ENCODE measurements around the gene APLP1. TPM values are rescaled to one million over a fixed set of nuclear protein-coding genes. Genes with fewer than 3 reads are reported as not detected.
"Not testable (repeated sequence)": the region's sequence is repeated elsewhere in the genome, so short reads cannot be mapped to it uniquely, and the experiment has no call there.

APLP1 gene
- 121 and 133 TPM in 2 replicates for total RNA-seq (2014; rRNA removed; shearing (Covaris generic))

- in situ Hi-C loops (cut with HindIII; ENCODE audit: low sequenced_read_pairs): no loop called here
- DNase-seq (ENCODE audit: low spot score): peak; percentile 76
These were observed at the start of gene APLP1 for GRCh38 chr19:35868172-35868822. TSS of gene APLP1 (plus strand) at chr19:35868574. CDS start at chr19:35868637, 63 bp downstream.

- no peak for DNase-seq (ENCODE audit: low spot score)
- in situ Hi-C loops (cut with HindIII; ENCODE audit: low sequenced_read_pairs): no loop called here
These were observed 45.8 kb upstream of the APLP1 start for GRCh38 chr19:35822579-35822978.

GRCh38 chr19:35824150-35824549 lies 44.2 kb upstream of the APLP1 start:
- no peak for DNase-seq (ENCODE audit: low spot score)
- in situ Hi-C loops (cut with HindIII; ENCODE audit: low sequenced_read_pairs): no loop called here

- in situ Hi-C loops (cut with HindIII; ENCODE audit: low sequenced_read_pairs): no loop called here
- DNase-seq (ENCODE audit: low spot score): peak; percentile 2
These were observed 39.6 kb upstream of the APLP1 start for GRCh38 chr19:35828692-35829301.

- no peak for DNase-seq (ENCODE audit: low spot score)
- in situ Hi-C loops (cut with HindIII; ENCODE audit: low sequenced_read_pairs): loop anchor here (10.0 kb wide), 1 partner anchor 136 kb away; no protein-coding TSS in a partner anchor
These were observed 37.4 kb upstream of the APLP1 start for GRCh38 chr19:35830986-35831385.

- in situ Hi-C loops (cut with HindIII; ENCODE audit: low sequenced_read_pairs): loop anchor here (10.0 kb wide), 1 partner anchor 137 kb away; no protein-coding TSS in a partner anchor
- DNase-seq (ENCODE audit: low spot score): no peak
These were observed 36.3 kb upstream of the APLP1 start for GRCh38 chr19:35832054-35832453.

- in situ Hi-C loops (cut with HindIII; ENCODE audit: low sequenced_read_pairs): loop anchor here (10.0 kb wide), 1 partner anchor 139 kb away; no protein-coding TSS in a partner anchor
- no peak for DNase-seq (ENCODE audit: low spot score)
These were observed 34.4 kb upstream of the APLP1 start for GRCh38 chr19:35833972-35834371.

GRCh38 chr19:35836096-35836495 lies 32.3 kb upstream of the APLP1 start:
- DNase-seq (ENCODE audit: low spot score): not testable (repeated sequence)
- in situ Hi-C loops (cut with HindIII; ENCODE audit: low sequenced_read_pairs): loop anchor here (10.0 kb wide), 1 partner anchor 141 kb away; no protein-coding TSS in a partner anchor

- in situ Hi-C loops (cut with HindIII; ENCODE audit: low sequenced_read_pairs): no loop called here
- no peak for DNase-seq (ENCODE audit: low spot score)
These were observed 26.3 kb upstream of the APLP1 start for GRCh38 chr19:35841961-35842595.

GRCh38 chr19:35842666-35843272 lies 25.6 kb upstream of the APLP1 start:
- no peak for DNase-seq (ENCODE audit: low spot score)
- in situ Hi-C loops (cut with HindIII; ENCODE audit: low sequenced_read_pairs): no loop called here

- in situ Hi-C loops (cut with HindIII; ENCODE audit: low sequenced_read_pairs): no loop called here
- no peak for DNase-seq (ENCODE audit: low spot score)
These were observed 24.5 kb upstream of the APLP1 start for GRCh38 chr19:35843676-35844481.

- DNase-seq (ENCODE audit: low spot score): no peak
- in situ Hi-C loops (cut with HindIII; ENCODE audit: low sequenced_read_pairs): no loop called here
These were observed 23.7 kb upstream of the APLP1 start for GRCh38 chr19:35844482-35845214.

- no peak for DNase-seq (ENCODE audit: low spot score)
- in situ Hi-C loops (cut with HindIII; ENCODE audit: low sequenced_read_pairs): no loop called here
These were observed 22.9 kb upstream of the APLP1 start for GRCh38 chr19:35845215-35846037.

- no peak for DNase-seq (ENCODE audit: low spot score)
- in situ Hi-C loops (cut with HindIII; ENCODE audit: low sequenced_read_pairs): no loop called here
These were observed 22.2 kb upstream of the APLP1 start for GRCh38 chr19:35846038-35846668.

- no peak for DNase-seq (ENCODE audit: low spot score)
These were observed 20.5 kb upstream of the APLP1 start for GRCh38 chr19:35847911-35848310.

GRCh38 chr19:35848486-35848885 lies 19.9 kb upstream of the APLP1 start:
- in situ Hi-C loops (cut with HindIII; ENCODE audit: low sequenced_read_pairs): no loop called here
- no peak for DNase-seq (ENCODE audit: low spot score)

More at GRCh38 chr19:35847911-35848310, 20.5 kb upstream of the APLP1 start:
- in situ Hi-C loops (cut with HindIII; ENCODE audit: low sequenced_read_pairs): no loop called here

GRCh38 chr19:35848919-35849505 lies 19.4 kb upstream of the APLP1 start:
- DNase-seq (ENCODE audit: low spot score): no peak
- in situ Hi-C loops (cut with HindIII; ENCODE audit: low sequenced_read_pairs): no loop called here

All from G401 (cell line).